Measurements from ENCODE around the gene MZT2B.
"Not testable (repeated sequence)": the region's sequence is repeated elsewhere in the genome, so short reads cannot be mapped to it uniquely, and the experiment has no call there.

The MZT2B gene

DNA sequence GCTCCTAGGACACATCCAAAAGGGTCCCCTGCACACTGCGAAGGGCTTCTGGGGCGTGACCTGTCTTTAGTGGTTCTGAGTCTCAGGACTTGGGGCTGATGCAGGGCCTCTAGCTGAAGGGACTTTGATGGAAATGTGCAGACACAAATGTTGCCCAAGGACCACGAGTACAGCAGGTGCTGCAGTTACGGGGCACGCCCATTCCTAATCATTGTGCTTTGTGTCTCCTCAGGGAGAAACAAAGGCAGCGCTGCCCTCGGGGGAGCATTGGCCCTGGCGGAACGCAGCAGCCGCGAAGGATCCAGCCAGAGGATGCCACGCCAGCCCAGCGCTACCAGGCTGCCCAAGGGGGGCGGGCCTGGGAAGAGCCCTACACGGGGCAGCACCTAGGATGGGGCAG is 8.2 kb downstream of the MZT2B start:
- TF ChIP-seq, protein P1, sequence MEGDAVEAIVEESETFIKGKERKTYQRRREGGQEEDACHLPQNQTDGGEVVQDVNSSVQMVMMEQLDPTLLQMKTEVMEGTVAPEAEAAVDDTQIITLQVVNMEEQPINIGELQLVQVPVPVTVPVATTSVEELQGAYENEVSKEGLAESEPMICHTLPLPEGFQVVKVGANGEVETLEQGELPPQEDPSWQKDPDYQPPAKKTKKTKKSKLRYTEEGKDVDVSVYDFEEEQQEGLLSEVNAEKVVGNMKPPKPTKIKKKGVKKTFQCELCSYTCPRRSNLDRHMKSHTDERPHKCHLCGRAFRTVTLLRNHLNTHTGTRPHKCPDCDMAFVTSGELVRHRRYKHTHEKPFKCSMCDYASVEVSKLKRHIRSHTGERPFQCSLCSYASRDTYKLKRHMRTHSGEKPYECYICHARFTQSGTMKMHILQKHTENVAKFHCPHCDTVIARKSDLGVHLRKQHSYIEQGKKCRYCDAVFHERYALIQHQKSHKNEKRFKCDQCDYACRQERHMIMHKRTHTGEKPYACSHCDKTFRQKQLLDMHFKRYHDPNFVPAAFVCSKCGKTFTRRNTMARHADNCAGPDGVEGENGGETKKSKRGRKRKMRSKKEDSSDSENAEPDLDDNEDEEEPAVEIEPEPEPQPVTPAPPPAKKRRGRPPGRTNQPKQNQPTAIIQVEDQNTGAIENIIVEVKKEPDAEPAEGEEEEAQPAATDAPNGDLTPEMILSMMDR (IDR thresholded peaks at IDR 0.05; ENCODE audit: low read depth, low read length) = no peak

DNA sequence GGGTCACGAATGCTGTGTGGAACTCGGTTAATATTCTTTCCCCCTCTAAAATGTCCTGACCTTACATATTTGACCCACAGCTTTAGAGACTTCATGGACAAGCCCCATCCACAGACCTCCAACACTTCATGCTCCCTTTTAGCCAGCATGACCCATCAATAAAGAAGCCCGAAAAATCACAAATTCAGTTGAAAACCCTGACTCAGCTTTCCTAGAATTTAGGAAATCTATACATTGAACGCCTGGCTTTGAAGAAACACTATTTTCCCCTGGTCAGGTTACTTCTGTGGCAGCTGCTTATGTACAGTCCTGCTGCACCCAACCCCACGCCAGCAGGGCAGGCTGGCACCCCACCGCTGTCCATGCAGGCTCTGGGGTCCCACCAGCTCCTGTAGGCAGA is 9.3 kb downstream of the MZT2B start:
- not testable (repeated sequence) for H3K4me3 ChIP-seq (ENCODE audit: low read depth, low read length)

More for the DNA sequence above, 8.2 kb downstream of the MZT2B start:
- no peak overlapping the region for H3K4me3 ChIP-seq (ENCODE audit: low read depth, low read length)

DNA sequence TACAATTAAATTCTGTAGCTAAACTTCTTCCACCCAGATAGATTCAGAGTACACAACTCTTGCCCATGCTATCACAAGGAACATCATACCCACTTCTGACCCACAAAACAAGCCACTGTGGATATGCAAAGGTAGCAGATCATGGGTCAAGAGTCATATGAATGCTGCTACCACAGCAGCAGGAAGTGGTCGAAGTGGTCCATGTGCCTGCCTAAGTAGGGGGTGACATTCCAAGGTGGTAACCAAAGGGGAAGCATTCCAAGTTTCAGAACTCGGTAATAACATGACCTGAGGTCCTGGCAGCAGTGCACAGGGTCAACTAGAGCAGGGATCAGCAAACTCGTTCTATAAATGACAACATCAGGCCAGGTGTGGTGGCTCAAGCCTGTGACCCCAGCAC is 10.4 kb downstream of the MZT2B start:
- not testable (repeated sequence) for H3K4me3 ChIP-seq (ENCODE audit: low read depth, low read length)

DNA sequence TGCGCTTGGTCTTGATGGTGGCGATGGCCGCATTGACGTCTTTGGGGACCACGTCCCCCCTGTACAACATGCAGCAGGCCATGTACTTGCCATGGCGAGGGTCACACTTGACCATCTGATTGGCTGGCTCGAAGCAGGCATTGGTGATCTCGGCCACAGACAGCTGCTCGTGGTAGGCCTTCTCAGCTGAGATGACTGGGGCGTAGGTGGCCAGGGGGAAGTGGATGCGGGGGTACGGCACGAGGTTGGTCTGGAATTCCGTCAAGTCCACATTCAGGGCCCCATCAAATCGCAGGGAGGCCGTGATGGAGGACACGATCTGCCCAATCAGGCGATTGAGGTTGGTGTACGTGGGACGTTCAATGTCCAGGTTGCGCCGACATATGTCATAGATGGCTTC is 11.8 kb downstream of the MZT2B start:
- not testable (repeated sequence) for H3K4me3 ChIP-seq (ENCODE audit: low read depth, low read length)

DNA sequence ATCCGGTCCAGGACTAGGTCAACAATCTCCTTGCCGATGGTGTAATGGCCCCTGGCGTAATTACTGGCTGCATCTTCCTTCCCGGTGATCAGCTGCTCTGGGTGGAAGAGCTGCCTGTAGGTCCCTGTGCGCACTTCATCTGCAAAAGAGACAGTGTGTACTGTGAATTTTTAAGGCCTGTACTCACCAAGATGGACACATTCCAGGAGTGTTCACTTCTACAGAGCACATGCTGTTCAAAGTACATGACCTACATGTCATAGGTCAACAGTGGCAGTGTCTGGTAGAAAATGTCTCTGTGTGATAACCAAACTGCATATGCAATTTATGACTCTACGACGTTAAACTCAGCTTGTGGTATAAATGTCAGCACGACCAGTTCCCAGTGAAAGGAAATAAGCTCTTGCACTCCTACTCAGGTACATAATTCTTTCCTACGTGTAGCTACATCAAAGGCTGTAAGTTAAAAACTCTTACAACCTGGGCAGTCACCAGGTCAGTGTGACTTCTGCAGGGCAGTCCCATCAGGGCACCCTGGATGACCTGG is 13.1 kb downstream of the MZT2B start:
- not testable (repeated sequence) for H3K4me3 ChIP-seq (ENCODE audit: low read depth, low read length)

DNA sequence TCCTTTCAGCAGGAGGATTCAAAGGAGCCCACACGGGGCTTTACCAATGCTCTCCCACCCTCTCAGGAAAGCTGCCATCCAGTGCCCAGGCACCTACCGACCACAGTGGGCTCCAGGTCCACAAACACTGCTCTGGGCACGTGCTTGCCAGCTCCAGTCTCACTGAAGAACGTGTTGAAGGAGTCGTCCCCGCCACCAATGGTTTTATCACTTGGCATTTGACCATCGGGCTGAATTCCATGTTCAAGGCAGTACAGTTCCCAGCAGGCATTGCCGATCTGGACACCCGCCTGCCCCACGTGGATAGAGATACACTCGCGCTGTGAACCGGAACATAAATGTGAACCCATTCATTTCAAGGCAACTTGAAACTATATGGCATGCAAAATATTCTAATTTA is 14.0 kb downstream of the MZT2B start:
- H3K4me3 ChIP-seq (ENCODE audit: low read depth, low read length) = not testable (repeated sequence)

DNA sequence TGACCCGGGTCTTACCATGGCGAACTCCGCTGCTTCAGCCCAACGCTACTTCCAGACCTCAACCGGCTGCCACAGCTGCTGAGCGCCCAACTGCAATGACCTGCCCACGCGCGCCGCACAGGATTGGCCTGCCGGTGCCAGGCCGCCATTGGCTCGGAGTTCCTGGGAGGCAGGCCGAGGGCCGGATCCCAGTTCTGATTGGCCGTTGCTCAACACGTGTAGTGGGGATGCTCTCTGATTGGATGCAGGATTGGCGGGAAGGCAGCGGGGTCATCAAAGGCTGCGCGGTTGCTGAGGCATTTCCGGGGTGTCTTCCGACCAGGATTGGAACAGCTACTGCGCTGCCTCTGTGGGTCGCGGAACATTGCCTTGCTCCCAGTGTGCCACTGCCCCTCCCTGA is 16.3 kb downstream of the MZT2B start, which contains the start of gene TUBA3E:
TSS of gene TUBA3E (minus strand) at position 97 of the 400 bp plus-strand sequence. CDS start at position 18, 79 bp downstream.
- H3K4me3 ChIP-seq (ENCODE audit: low read depth, low read length) = no peak within 1 kb of the TSS
- TF ChIP-seq, protein P1 (IDR thresholded peaks at IDR 0.05; ENCODE audit: low read depth, low read length) = no peak

DNA sequence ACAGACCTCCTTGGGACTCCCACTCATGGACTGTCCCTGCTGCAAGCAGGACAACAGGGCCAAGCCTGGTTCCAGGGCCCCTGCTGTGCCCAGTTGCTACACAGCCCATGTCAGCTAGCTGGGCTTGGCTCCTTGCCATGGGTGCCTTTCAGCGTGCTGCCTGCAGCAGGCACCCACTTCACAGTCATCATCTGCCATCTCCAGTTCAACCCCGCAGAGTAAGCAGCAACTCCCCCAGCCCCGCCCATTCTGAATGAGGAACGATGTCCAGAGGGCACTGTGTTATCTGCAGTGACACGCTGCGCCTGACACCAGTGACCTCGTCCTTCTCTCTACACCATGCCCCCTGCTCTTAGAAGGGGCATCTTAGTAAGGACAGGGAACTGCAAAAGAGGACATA is 20.5 kb downstream of the MZT2B start:
- not testable (repeated sequence) for H3K4me3 ChIP-seq (ENCODE audit: low read depth, low read length)

DNA sequence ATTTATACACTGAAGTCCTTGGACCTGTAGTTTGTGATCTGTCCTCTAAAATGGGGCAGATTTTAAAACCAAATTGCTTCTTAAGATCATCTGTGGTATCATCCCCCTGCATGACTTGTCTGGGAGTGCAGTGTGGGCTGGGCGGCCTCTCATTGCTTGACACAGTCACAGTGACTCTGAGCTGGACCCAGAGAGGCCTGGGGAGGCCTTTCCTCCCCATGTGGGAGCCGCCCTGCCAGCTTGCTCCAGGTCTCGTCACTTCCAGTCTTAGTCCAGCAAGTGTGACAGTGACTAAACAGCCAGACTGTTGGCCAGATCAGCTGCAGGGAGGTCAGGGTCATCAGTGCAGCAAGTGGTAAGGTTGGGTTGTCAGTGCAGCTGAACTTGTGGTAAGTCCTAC is 21.1 kb downstream of the MZT2B start:
- H3K4me3 ChIP-seq (ENCODE audit: low read depth, low read length) = not testable (repeated sequence)

DNA sequence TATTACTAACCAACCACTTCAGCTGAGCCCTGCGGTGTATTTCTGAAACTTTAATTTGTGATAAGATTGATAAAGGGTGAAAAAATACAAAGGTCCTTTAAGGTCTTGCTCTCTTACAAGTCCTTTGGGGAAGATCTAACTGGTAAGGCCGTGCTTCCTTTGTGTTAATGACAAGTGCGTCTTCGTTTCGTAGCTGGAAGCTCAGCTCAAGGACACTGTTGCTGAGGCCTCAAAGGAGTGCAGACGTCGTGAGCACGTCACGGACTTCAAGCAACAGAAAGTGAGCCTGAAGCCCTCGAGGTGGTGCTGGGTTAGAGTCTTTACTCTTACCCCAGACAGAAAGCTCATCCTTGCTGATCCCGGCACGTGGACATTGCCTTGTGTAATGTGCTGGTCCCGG is 25.0 kb downstream of the MZT2B start:
- not testable (repeated sequence) for H3K4me3 ChIP-seq (ENCODE audit: low read depth, low read length)

DNA sequence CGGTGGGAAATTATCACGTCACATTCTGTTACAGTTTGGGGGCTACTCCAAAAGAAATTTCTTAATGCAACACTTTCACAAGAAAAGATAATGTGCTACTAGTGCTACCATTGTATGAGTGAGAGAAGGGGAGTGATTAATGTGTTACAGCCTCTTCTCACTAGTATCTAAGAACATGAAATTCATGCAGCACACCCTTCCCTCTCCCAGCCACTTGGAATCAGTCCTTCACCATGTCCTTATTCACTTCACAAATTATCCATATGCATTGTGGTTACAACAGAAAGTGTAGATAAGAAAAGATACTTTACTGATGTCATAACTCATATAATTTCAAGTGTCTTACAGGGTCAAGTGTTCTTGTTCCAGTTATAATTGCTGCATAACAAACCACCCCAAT is 37.1 kb downstream of the MZT2B start:
- not testable (repeated sequence) for H3K4me3 ChIP-seq (ENCODE audit: low read depth, low read length)

DNA sequence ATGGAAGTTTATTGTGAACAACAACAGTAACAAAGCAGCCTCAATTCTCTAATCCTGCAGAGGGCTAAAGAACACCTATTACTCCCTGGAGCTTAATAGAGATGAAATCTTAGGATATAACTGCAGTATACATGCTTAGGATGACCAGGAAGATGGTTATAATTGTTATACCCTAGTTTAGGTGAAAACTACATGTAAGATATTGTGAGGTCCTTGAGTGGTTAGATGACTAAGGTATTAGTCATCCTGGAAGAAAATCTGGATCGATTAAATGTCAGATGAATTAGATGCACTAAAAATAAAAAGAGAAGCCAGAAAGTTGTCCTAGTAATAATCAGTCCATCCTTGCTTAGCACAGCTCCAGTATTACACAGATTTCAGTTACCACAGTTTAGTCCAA is 38.4 kb downstream of the MZT2B start:
- H3K4me3 ChIP-seq (ENCODE audit: low read depth, low read length) = not testable (repeated sequence)

DNA sequence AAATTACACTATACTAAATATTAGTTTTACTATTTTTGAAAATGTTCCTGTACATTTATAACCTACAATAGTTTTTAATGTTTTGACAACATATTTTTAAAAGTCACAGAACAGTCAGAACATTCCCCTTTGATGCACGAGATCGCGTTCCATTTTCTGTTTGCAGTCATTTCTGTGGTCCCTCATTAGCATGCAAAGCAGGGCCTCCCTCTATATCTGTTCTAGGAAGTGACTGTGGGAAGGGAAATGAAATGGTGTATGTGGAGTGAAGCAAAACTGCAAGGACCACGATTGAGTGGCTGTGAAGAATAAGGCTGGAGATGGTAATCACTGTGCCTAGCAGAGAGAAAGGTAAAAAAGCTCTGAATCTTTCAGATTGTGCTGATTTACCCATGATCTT is 40.5 kb downstream of the MZT2B start:
- not testable (repeated sequence) for H3K4me3 ChIP-seq (ENCODE audit: low read depth, low read length)

DNA sequence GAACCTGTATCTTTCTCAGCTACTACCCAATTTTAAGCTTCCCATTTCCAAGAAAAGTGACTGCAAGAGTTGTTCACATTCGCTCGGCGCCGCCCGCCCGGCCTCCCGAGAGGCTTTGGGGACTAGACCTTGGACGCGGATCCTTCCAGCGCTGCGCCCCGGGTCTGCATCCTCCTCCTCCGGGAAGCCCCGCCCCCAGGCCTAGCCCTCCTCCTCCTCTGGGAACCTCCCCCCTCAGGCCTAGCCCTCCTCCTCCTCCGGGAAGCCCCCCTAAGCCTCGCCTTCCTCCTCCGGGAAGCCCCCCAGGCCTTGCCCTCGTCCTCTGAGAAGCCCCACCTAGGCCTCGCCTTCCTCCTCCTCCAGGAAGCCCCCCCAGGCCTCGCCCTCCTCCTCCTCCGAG is 45.9 kb downstream of the MZT2B start:
- H3K4me3 ChIP-seq (ENCODE audit: low read depth, low read length) = not testable (repeated sequence)

DNA sequence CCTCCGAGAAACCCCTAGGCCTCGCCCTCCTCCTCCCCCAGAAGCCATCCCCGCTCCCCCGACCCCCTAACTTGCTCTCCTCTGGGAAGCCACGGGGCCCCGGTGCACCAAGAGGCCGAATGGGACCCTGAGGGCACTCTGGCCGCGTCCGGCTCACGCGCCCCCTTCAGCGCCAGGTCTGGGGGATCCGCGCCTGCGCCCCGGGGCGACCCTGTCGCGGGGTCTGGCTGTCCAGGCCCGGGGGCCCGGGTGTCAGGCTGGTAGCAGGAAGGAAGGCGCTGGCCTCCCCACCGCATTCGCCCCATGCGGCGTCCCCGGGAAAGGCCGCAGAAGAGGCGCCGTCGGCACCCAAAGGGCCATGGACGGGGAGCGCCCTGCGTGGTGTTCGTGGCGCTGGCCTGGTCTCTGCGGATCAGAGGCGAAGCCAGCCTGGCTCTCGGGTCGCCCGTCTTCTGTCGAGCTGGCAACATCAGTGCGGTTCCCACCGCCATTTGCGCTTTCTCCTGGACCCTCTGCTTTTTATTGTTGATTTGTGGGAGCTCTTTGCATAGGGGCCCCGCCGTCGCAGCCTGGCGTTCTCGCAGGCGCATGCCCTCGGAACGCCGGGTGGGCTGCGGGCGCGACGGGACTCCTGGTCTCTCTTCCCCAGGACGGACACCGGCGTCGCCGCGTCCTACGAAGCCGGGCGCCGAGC is 46.6 kb downstream of the MZT2B start:
- peak overlapping the region; percentile 22; the same call in 1 of the 2 replicates for H3K4me3 ChIP-seq (ENCODE audit: low read depth, low read length)

DNA sequence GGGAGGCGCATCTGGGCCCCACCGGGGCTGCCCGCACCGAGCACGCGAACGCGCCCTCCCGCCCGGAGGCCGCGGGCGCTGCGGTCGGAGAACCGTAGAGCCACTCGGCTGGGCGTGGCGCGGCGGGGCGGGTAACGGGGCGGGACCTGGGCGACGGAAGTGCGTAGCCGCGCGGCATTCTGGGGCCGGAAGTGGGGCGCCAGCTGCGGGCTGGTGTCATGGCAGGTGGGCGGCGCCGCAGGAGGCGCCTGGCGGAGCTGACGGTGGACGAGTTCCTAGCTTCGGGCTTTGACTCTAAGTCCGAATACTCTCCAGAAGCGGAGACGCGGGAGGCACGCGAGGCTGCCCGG is 47.1 kb downstream of the MZT2B start:
- H3K4me3 ChIP-seq (ENCODE audit: low read depth, low read length) = peak overlapping the region; percentile 61

DNA sequence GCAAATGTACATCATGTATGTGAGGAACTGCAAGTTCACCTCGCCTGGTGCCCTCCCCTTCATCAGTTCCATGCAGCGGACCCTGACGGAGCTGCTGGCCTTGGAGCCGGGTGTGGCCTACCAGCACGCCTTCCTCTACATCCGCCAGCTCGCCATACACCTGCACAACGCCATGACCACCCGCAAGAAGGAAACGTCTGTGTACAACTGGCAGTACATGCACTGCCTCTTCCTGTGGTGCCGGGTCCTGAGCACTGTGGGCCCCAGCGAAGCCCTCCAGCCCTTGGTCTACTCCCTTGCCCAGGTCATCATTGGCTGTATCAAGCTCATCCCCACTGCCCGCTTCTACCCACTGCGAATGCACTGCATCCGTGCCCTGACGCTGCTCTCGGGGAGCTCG is 48.3 kb downstream of the MZT2B start:
- H3K4me3 ChIP-seq (ENCODE audit: low read depth, low read length) = not testable (repeated sequence)

DNA sequence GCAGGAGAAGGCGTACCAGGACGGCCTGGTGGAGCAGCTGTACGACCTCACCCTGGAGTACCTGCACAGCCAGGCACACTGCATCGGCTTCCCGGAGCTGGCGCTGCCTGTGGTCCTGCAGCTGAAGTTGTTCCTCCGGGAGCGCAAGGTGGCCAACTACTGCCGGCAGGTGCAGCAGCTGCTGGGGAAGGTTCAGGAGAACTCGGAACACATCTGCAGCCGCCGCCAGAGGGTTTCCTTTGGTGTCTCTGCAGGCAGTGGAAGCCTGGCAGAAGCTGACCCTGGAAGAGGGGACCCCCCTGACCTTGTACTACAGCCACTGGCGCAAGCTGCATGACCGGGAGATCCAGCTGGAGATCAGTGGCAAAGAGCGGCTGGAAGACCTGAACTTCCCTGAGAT is 48.8 kb downstream of the MZT2B start:
- H3K4me3 ChIP-seq (ENCODE audit: low read depth, low read length) = not testable (repeated sequence)

All from WI38 (cell line).